Keratinocyte (primary cell): ENCODE results near the gene TCEANC. TPM values are rescaled to one million over a fixed set of nuclear protein-coding genes. Genes with fewer than 3 reads are reported as not detected.

Experiments used
- DNase-seq: peaks from one replicate; pipeline ENCODE4 v3.0.0-alpha.2; 2011; ENCODE audit warnings: low read depth, missing footprints, low spot score
- FAIRE-seq: peaks from 2 replicates; lab custom pipeline; 2011; peaks lifted over from hg19 to GRCh38; lab: Jason Lieb, UNC
- H2AFZ ChIP-seq: 2 replicates; pipeline ENCODE4 v1.6.0; 2012; ENCODE audit warnings: low read length, control low read depth, inconsistent platforms; ENCODE audit not compliant: control insufficient read depth
- H3K27ac ChIP-seq: 2 replicates; pipeline ENCODE4 v1.5.1; 2011; ENCODE audit warnings: low read length; ENCODE audit not compliant: control insufficient read depth, insufficient read depth
- H3K27me3 ChIP-seq: 3 replicates; pipeline ENCODE4 v1.6.0; 2011; ENCODE audit warnings: low read length; ENCODE audit not compliant: control insufficient read depth, insufficient read depth; ENCODE audit errors: extremely low read depth
- H3K36me3 ChIP-seq, 2 experiments: 2 replicates in 1 of 2; 3 replicates in 1 of 2; pipeline ENCODE4 v1.5.1; 2011; ENCODE audit warnings: low read length in 2 of 2, mild to moderate bottlenecking in 1 of 2; ENCODE audit not compliant: control insufficient read depth in 2 of 2, insufficient read depth in 2 of 2; ENCODE audit errors: extremely low read depth in 1 of 2
- H3K4me1 ChIP-seq: 3 replicates; pipeline ENCODE4 v1.5.1; 2011; ENCODE audit warnings: low read length; ENCODE audit not compliant: control insufficient read depth, insufficient read depth; ENCODE audit errors: extremely low read depth
- H3K4me2 ChIP-seq: 3 replicates; pipeline ENCODE4 v1.6.0; 2011; ENCODE audit warnings: low read depth, low read length; ENCODE audit not compliant: control insufficient read depth, insufficient read depth; ENCODE audit errors: extremely low read depth
- H3K4me3 ChIP-seq, 3 experiments: fragments of 200-600 bp in 1 of 3; sonication (generic) in 1 of 3; 2 replicates in 2 of 3; 3 replicates in 1 of 3; pipeline ENCODE4 v1.5.1; 2011 to 2016; ENCODE audit warnings: low read length in 3 of 3, mild to moderate bottlenecking in 3 of 3, control low read depth in 2 of 3, inconsistent platforms in 1 of 3, low read depth in 1 of 3, mixed read lengths in 1 of 3, mixed run types in 1 of 3, moderate library complexity in 1 of 3; ENCODE audit not compliant: control insufficient read depth in 2 of 3, insufficient read depth in 2 of 3; ENCODE audit errors: extremely low read depth in 1 of 3
- H3K79me2 ChIP-seq: 2 replicates; pipeline ENCODE4 v1.6.0; 2012; ENCODE audit warnings: low read length; ENCODE audit not compliant: control insufficient read depth, insufficient read depth
- H3K9ac ChIP-seq: 3 replicates; pipeline ENCODE4 v1.6.0; 2011; ENCODE audit warnings: low read length; ENCODE audit not compliant: control insufficient read depth, insufficient read depth; ENCODE audit errors: extremely low read depth
- H3K9me1 ChIP-seq: 3 replicates; pipeline ENCODE4 v1.6.0; 2011; ENCODE audit warnings: low read length; ENCODE audit not compliant: control insufficient read depth, insufficient read depth; ENCODE audit errors: extremely low read depth
- H3K9me3 ChIP-seq: 2 replicates; pipeline ENCODE4 v1.5.1; 2012; ENCODE audit warnings: low read depth, low read length; ENCODE audit not compliant: control insufficient read depth
- H4K20me1 ChIP-seq: 3 replicates; pipeline ENCODE4 v1.6.0; 2011; ENCODE audit warnings: low read length; ENCODE audit not compliant: control insufficient read depth, insufficient read depth; ENCODE audit errors: extremely low read depth
- EZH2 ChIP-seq: IDR thresholded peaks from one replicate; pipeline ENCODE4 v1.6.1; 2012; ENCODE audit warnings: inconsistent platforms, mild to moderate bottlenecking, low read length, moderate library complexity
- dilution Hi-C: fragments of 300-500 bp; cut with MboI; formaldehyde crosslinking; loops from one replicate; pipeline ENCODE4 v1.7.0; 2020; ENCODE audit warnings: low sequenced_read_pairs; ENCODE audit not compliant: extremely low pct_ligation_motif_present
- polyA plus RNA-seq, 5 experiments: library from polyadenylated mRNA; depleted of rRNA in 3 of 5; stranded (reverse) in 3 of 5; stranded (forward) in 1 of 5; unstranded in 1 of 5; fragments of >200 nt; gene quantifications; 1 replicate in 1 of 5; 2 replicates in 3 of 5; 3 replicates in 1 of 5; pipeline versions ENCODE4 v1.2.1 to v1.2.3, GENCODE V29; 2011 to 2012; ENCODE audit warnings: missing spikeins in 2 of 5, low read depth in 1 of 5, low replicate concordance in 1 of 5
- TF ChIP-seq, protein P1 (sequence below), 3 experiments: IDR thresholded peaks in 1 of 3; conservative IDR thresholded peaks in 1 of 3; optimal IDR thresholded peaks in 1 of 3; 2 replicates in 2 of 3; 3 replicates in 1 of 3; pipeline versions ENCODE3 to v1.5.1; 2011; ENCODE audit warnings: low read length in 3 of 3, mild to moderate bottlenecking in 3 of 3, moderate library complexity in 2 of 3, control low read depth in 1 of 3, inconsistent platforms in 1 of 3; ENCODE audit not compliant: insufficient read depth in 2 of 3; ENCODE audit errors: extremely low read depth in 1 of 3

The TCEANC gene
- polyA plus RNA-seq, 1 donor (not counting 4 experiments of a cell fraction or from before 2014, with no cell fraction given) = 1.8 TPM

DNA sequence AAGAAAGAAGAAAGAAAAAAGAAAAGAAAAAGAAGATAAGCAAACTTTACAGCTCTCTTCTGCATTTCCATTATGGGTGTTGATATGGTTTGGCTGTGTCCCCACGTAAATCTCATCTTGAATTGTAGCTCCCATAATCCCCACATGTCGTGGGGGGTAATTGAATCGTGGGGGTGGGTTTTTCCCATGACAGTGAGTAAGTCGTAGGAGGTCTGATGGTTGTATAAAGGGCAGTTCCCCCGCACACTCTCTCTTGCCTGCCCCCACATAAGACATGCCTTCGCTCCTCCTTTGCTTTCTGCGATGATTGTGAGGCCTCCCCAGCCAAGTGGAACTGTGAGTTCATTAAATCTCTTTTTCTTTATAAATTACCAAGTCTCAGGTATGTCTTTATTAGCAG is 28.7 kb downstream of the TCEANC start:
- Histone ChIP-seq H3K27ac (no peak overlapping the region), H3K36me3 (no peaks in the 10 kb centered on the region), H3K9me3 (no peaks in the 10 kb centered on the region), H4K20me1 (no peaks in the 10 kb centered on the region), H3K4me2 (no peak overlapping the region), H2AFZ (no peak overlapping the region), H3K4me3 (no peak overlapping the region), H3K79me2 (no peaks in the 10 kb centered on the region), H3K9me1 (no peaks in the 10 kb centered on the region), H3K9ac (no peak overlapping the region), H3K27me3 (peaks cover 4% of the 10 kb centered on the region), H3K4me1 (peaks cover 9% of the 10 kb centered on the region)
- no peak for TF ChIP-seq EZH2
- TF ChIP-seq, protein P1, sequence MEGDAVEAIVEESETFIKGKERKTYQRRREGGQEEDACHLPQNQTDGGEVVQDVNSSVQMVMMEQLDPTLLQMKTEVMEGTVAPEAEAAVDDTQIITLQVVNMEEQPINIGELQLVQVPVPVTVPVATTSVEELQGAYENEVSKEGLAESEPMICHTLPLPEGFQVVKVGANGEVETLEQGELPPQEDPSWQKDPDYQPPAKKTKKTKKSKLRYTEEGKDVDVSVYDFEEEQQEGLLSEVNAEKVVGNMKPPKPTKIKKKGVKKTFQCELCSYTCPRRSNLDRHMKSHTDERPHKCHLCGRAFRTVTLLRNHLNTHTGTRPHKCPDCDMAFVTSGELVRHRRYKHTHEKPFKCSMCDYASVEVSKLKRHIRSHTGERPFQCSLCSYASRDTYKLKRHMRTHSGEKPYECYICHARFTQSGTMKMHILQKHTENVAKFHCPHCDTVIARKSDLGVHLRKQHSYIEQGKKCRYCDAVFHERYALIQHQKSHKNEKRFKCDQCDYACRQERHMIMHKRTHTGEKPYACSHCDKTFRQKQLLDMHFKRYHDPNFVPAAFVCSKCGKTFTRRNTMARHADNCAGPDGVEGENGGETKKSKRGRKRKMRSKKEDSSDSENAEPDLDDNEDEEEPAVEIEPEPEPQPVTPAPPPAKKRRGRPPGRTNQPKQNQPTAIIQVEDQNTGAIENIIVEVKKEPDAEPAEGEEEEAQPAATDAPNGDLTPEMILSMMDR (optimal IDR thresholded peaks at IDR 0.05 in 1 of 3, IDR thresholded peaks at IDR 0.05 in 1 of 3, conservative IDR thresholded peaks at IDR 0.05 in 1 of 3; ENCODE audit: extremely low read depth in 1 of 3, insufficient read depth in 2 of 3, low read length in 3 of 3) = no peak
- dilution Hi-C loops = no loop called here
- DNase-seq (no peak), FAIRE-seq (no peak)

DNA sequence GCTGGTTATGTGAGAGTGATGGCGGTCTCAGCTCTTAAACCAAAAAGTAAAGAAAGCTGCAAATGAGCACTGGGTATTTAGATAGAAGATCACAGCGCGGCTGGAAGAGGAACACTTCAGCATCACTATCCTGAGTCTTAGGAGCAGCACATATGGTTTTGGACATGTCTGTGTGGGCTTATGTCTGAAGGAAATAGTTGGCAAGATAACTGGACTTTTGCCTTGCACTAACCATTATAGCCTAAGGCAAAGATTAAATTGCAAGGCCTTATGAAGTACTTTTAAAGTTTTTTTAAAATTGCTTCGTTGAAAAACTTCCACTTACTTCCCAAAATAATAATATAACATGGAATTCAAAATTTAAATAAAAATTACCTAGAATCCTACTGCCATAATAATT is 31.4 kb downstream of the TCEANC start:
- no peaks in the 10 kb centered on the region for H3K9me3 ChIP-seq
- H3K9ac ChIP-seq = no peak overlapping the region
- no peaks in the 10 kb centered on the region for H3K9me1 ChIP-seq
- no peak overlapping the region for H3K27ac ChIP-seq
- no peaks in the 10 kb centered on the region for H3K36me3 ChIP-seq
- peaks cover 9% of the 10 kb centered on the region for H3K4me1 ChIP-seq
- H3K27me3 ChIP-seq = peaks cover 4% of the 10 kb centered on the region
- no peak overlapping the region for H3K4me2 ChIP-seq
- no peak for FAIRE-seq
- peaks cover 3% of the 10 kb centered on the region for H3K79me2 ChIP-seq
- no peaks in the 10 kb centered on the region for H4K20me1 ChIP-seq
- H2AFZ ChIP-seq = no peak overlapping the region
- no peak for DNase-seq
- dilution Hi-C loops = no loop called here
- H3K4me3 ChIP-seq = no peak overlapping the region
- TF ChIP-seq, protein P1 (optimal IDR thresholded peaks at IDR 0.05 in 1 of 3, IDR thresholded peaks at IDR 0.05 in 1 of 3, conservative IDR thresholded peaks at IDR 0.05 in 1 of 3; ENCODE audit: extremely low read depth in 1 of 3, insufficient read depth in 2 of 3, low read length in 3 of 3) = no peak
- no peak for TF ChIP-seq EZH2
